ENCODE measurements around the gene RPL19. TPM values are rescaled to one million over a fixed set of nuclear protein-coding genes. Genes with fewer than 3 reads are reported as not detected.
A peak's percentile ranks its signal among the peaks of the same experiment; 100 is the strongest.

RPL19 gene
- polyA plus RNA-seq, 1 donor from 2014 or later: 3,435 TPM

- Mint-ChIP-seq H3K4me1 (peaks cover 0 to 1% (median 0%) of the 10 kb centered on the region in 3 donors), H3K27me3 (no peaks in the 10 kb centered on the region), H3K36me3 (peaks cover 3% of the 10 kb centered on the region), H3K27ac (no peak overlapping the region), H3K9me3 (no peaks in the 10 kb centered on the region), H3K4me3 (no peak overlapping the region)
Observed at GRCh38 chr17:39181303-39181702, 18.8 kb upstream of the RPL19 start.

DNA sequence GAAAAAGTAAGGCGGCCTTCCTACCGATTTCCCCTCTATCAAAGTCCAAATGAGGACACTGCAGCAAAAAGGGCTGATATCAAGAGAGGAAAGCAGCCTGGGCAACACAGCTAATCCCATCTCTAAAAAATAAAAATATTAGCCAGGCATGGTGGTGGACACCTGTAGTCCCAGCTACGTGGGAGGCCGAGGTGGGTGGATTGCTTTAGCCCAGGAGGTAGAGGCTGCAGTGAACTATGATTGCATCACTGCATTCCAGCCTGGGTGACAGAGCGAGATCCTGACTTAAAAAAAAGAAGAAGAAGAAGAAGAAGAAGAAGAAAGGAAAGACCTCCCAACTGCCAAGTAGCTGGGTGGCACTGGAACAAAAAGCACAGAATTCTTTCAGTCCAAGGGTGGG is 17.0 kb upstream of the RPL19 start:
- Mint-ChIP-seq H3K9me3 (no peaks in the 10 kb centered on the region), H3K4me3 (no peak overlapping the region), H3K4me1 (peaks cover 0 to 1% (median 0%) of the 10 kb centered on the region in 3 donors), H3K27me3 (no peaks in the 10 kb centered on the region), H3K36me3 (peaks cover 3% of the 10 kb centered on the region), H3K27ac (peak overlapping the region in 1 of 3 donors; percentile 43)

- no peak overlapping the region for H3K27ac Mint-ChIP-seq
Observed at GRCh38 chr17:39183720-39184119, 16.4 kb upstream of the RPL19 start.

GRCh38 chr17:39186481-39187002 is 13.5 kb upstream of the RPL19 start:
- Mint-ChIP-seq H3K4me1 (peaks cover 0 to 1% (median 0%) of the 10 kb centered on the region in 3 donors), H3K36me3 (peaks cover 6% of the 10 kb centered on the region), H3K27ac (no peak overlapping the region), H3K4me3 (no peak overlapping the region), H3K27me3 (no peaks in the 10 kb centered on the region), H3K9me3 (no peaks in the 10 kb centered on the region)

More at GRCh38 chr17:39183720-39184119, 16.4 kb upstream of the RPL19 start:
- peaks cover 0 to 1% (median 0%) of the 10 kb centered on the region in 3 donors for H3K4me1 Mint-ChIP-seq
- no peaks in the 10 kb centered on the region for H3K27me3 Mint-ChIP-seq
- H3K9me3 Mint-ChIP-seq: no peaks in the 10 kb centered on the region
- no peak overlapping the region for H3K4me3 Mint-ChIP-seq
- peaks cover 3% of the 10 kb centered on the region for H3K36me3 Mint-ChIP-seq

GRCh38 chr17:39187152-39187830 is 12.8 kb upstream of the RPL19 start:
- Mint-ChIP-seq H3K4me1 (peaks cover 0 to 2% (median 1%) of the 10 kb centered on the region in 3 donors), H3K27ac (no peak overlapping the region), H3K36me3 (peaks cover 6% of the 10 kb centered on the region), H3K27me3 (no peaks in the 10 kb centered on the region), H3K9me3 (no peaks in the 10 kb centered on the region), H3K4me3 (no peak overlapping the region)

DNA sequence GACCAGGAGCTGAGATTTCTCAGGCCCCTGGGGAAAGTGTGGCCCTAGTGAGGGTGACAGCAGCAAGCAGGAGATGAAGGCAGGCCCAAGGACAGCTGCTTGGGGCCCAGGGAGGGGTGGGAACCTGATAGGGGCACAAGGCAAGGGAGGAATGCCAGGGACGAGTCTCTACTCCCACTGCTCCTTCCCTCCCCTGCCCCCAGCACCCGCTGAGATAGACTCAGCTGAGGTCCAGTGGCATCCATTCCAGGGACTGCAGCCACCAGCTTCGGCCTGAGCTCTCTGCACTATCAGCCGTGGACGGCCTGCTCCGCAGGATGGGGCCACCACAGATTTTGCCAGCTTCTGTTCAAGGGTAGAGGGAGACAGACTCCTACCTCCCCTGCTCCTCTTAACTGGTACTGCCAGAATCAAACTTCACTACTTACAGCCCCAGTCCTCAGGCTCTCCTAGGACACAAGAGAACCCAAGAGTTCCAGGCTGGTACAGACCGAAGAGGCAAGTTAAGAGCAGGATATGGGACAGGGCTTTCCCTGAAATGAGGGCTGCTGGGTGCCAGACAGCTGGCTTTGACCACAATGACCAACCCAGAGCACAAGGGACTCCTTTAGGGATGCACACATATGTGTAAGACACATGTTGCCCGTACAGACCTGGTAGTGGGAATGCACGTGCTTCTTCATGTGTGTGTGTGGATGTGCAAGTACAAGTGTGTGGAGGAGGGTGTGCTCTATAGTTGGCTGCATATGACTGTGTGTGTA is 8.2 kb upstream of the RPL19 start:
- Mint-ChIP-seq H3K27me3 (no peaks in the 10 kb centered on the region), H3K9me3 (no peaks in the 10 kb centered on the region), H3K4me1 (peaks cover 7 to 9% (median 7%) of the 10 kb centered on the region in 3 donors), H3K36me3 (peaks cover 5% of the 10 kb centered on the region), H3K27ac (peak overlapping the region in 2 of 3 donors; percentile 0 to 36), H3K4me3 (peak overlapping the region in 2 of 4 donors; percentile 23 to 40)

DNA sequence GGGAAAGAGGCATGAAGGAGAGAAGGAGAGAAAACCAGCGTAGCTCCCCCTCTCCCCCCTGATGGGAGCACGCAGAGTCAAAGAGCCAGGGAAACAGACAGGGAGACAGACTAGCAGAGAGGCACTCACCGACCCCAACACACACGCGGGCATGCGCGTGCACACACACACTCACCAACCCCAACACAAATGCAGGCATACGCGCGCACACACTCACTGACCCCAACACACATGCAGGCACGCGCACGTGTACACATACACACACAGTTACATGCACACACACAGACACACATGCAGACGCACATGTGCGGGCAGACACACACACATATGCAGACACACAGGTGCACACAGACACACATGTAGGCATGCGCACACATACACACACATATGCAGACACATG is 7.2 kb upstream of the RPL19 start:
- Mint-ChIP-seq H3K9me3 (no peaks in the 10 kb centered on the region), H3K4me1 (peaks cover 7 to 9% (median 7%) of the 10 kb centered on the region in 3 donors), H3K4me3 (peak overlapping the region in 1 of 4 donors; percentile 11), H3K27ac (peak overlapping the region in 2 of 3 donors; percentile 15 to 73), H3K36me3 (peaks cover 3% of the 10 kb centered on the region), H3K27me3 (no peaks in the 10 kb centered on the region)

DNA sequence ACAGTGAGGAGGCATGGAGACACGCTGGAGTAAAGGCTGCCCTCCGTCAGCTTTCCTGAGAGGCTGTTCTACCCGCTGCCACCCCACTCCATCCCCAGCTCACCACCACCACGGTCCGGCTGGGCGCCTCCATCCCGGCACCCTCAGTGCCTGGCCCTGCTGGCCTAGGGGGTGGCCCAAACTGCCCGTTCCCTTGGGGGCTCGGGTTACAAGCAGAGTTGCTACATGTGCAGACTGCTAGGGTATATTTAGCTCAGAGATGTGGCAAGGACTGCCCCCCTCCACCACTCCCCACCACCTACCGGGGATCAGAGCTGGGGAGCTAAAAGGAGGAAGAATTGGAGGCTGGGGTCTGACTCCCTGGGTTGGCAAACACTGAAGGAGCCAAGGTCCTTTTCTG is 6.7 kb upstream of the RPL19 start:
- H3K27me3 Mint-ChIP-seq: no peaks in the 10 kb centered on the region
- H3K27ac Mint-ChIP-seq: peak overlapping the region in 1 of 3 donors; percentile 15
- H3K9me3 Mint-ChIP-seq: no peaks in the 10 kb centered on the region
- H3K4me3 Mint-ChIP-seq: peak overlapping the region in 1 of 4 donors; percentile 11
- H3K36me3 Mint-ChIP-seq: peaks cover 3% of the 10 kb centered on the region
- peaks cover 7 to 11% (median 7%) of the 10 kb centered on the region in 3 donors for H3K4me1 Mint-ChIP-seq

DNA sequence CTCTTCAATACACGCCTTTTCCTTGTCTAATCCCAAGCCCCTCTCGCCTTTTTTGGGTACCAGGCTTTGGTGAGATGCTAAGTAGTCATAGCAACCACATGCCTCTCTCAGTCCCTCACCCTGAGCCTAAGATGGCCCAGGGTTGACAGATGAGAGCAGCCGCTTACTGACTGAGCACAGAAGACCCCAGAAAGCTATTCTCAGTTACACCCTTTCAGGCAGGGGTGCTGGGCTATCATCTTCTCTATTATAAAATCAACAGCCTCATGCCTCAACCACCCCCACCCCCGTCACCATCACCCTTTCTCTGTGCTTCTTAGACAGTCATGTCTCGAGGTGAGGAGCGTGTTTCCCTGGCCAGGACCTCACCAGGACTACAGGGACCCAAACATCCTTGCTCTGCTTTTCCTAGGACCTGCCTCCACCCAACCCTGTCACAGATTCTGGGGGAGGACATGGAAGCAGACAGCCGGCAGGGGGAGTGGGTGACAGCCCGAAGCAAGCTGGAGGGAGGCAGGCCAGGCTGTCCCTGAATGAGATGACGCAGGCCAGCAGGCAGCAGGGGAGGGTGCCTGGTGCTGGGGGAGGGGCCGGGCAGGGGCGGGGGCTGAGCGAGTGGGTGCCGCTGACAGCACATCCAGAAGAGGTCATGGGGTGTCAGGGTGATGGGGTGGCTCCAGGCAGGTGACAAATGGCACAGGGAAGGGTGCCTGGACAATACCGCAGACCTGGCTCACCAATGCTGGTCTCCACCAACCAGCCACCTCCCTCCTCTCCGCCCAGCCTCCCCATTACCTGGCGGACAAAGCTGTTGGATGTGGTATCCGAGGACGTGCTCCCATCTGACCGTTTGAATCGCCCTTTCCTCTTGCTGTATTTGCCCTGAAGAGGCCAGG is 5.7 kb upstream of the RPL19 start:
- Mint-ChIP-seq H3K4me3 (peak overlapping the region in 3 of 4 donors; percentile 12 to 49 (median 12)), H3K4me1 (peaks cover 10 to 17% (median 13%) of the 10 kb centered on the region in 3 donors), H3K36me3 (peaks cover 3% of the 10 kb centered on the region), H3K27ac (peak overlapping the region in 1 of 3 donors; percentile 22), H3K27me3 (no peaks in the 10 kb centered on the region), H3K9me3 (no peaks in the 10 kb centered on the region)

DNA sequence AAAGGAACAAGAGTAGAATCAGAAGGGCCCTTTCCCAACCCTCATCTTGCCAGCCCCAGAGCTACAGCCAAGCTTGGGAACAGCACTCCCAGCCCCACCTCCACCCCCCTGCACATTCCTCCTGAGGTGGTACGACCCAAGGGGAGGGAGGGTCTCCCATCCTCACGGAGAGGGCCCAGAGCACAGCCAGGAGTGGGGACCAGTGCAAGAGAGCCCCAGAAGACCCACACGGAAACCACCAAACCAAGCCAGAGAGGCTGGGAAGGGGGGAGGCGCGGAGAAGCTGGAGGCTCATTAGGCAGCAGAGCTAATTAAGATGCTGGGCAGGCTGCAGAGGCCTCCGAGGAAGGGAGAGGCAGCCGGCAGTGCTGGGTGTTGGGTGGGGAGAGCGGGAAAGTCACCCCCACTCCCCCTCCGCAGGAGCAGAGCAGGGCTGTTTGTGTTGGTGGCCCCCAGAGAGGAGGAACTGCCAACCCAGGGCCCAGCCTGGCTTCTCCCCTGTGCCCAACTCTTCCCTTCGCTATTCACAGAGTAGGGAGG is 5.0 kb upstream of the RPL19 start:
- H3K4me3 Mint-ChIP-seq: peak overlapping the region; percentile 12 to 72 (median 30)
- H3K27ac Mint-ChIP-seq: peak overlapping the region in 1 of 3 donors; percentile 84
- no peaks in the 10 kb centered on the region for H3K9me3 Mint-ChIP-seq
- H3K4me1 Mint-ChIP-seq: peaks cover 13 to 23% (median 19%) of the 10 kb centered on the region in 3 donors
- no peaks in the 10 kb centered on the region for H3K27me3 Mint-ChIP-seq
- peaks cover 3% of the 10 kb centered on the region for H3K36me3 Mint-ChIP-seq

DNA sequence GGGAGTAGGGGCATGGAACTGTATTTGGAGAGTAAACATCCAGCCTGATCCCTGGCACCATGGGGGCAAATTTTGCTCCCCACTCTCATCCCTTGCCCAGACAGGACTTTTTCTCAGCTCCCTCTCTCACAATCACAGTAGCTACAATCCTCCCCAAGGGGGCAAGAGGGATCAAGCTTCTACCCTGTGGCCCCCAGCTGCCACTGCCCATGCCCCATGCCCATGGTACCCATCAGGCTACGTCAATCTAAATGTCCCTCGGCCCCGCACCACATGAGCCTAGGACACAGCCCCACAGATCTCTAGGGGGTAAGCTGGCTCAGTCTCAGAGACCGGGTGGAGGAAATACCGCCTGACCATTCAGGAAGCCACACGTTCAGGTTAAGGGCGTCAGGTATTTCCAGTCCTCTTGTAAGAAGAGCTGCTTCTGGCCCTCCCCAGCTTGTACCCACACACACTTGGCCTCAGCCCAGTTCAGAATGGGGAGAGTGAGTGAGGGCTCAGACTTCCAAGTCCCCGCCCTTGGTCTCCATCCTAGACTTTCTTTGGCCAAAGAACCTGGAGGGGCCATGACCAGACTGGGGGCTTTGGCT is 4.4 kb upstream of the RPL19 start:
- H3K36me3 Mint-ChIP-seq: peaks cover under 1% of the 10 kb centered on the region
- no peaks in the 10 kb centered on the region for H3K27me3 Mint-ChIP-seq
- peak overlapping the region; percentile 71 to 92 (median 76) for H3K4me3 Mint-ChIP-seq
- H3K4me1 Mint-ChIP-seq: peaks cover 14 to 23% (median 22%) of the 10 kb centered on the region in 3 donors
- peak overlapping the region; percentile 68 to 84 (median 71) for H3K27ac Mint-ChIP-seq
- H3K9me3 Mint-ChIP-seq: no peaks in the 10 kb centered on the region

DNA sequence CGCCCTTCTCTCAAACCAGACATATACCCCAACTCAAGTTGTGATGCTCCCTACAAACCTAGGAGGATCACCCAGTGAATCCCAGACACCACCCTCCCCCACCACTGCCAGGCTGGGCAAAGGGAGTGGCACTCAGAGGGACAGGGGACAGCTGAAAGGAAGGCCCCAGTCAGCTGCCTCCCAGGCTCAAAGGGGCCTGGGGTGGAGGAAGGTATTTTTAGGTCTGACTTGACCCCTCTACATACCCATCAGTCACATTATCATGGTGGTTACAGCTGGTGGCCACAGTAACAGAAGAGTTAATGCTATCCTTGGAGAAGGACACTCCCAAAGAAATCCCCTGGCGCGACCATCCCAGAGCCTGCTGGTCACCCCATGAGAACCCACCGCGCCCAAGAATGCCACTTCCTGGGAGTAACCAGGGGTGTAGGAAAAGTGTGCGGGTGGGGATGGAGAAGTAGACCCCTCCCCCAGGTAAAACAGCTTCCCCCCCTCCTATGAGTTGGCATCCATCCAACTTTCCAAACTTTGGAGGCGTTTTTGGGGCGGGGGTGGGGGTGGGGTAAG is 3.8 kb upstream of the RPL19 start:
- H3K27me3 Mint-ChIP-seq: no peaks in the 10 kb centered on the region
- peaks cover 17 to 28% (median 26%) of the 10 kb centered on the region in 3 donors for H3K4me1 Mint-ChIP-seq
- H3K36me3 Mint-ChIP-seq: no peaks in the 10 kb centered on the region
- no peaks in the 10 kb centered on the region for H3K9me3 Mint-ChIP-seq
- H3K4me3 Mint-ChIP-seq: peak overlapping the region; percentile 71 to 92 (median 76)
- H3K27ac Mint-ChIP-seq: peak overlapping the region in 1 of 3 donors; percentile 84

DNA sequence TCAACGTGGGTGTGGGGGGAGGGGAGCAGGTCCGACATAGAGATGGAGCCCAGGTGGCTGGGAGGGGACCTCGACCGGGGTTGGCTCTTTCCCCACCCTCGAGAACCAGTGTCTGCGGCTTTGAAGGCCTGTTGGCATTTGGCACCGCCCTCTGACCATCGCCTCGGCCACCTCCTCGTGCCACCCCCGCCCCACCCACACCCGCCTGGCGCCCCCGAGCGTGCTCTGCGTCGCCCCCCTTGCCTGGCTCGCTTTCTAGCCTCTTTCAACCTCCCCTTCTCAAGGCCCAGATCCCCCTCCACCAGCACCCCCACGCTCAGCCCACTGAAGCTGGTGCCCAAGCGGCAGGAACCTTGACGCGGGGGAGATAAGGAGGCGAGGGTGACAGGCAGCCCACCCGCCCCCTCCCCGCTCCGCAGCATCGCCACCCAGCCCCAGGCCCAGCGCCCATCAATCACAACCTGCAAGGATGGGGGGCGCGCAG is 3.2 kb upstream of the RPL19 start:
- H3K9me3 Mint-ChIP-seq: no peaks in the 10 kb centered on the region
- H3K4me3 Mint-ChIP-seq: peak overlapping the region; percentile 63 to 91 (median 80)
- peaks cover 20 to 29% (median 28%) of the 10 kb centered on the region in 3 donors for H3K4me1 Mint-ChIP-seq
- peak overlapping the region in 1 of 3 donors; percentile 84 for H3K27ac Mint-ChIP-seq
- H3K36me3 Mint-ChIP-seq: no peaks in the 10 kb centered on the region
- no peaks in the 10 kb centered on the region for H3K27me3 Mint-ChIP-seq

All from IgD-negative memory B cell (primary cell).